ENCODE measurements around the gene VENTX. TPM values are rescaled to one million over a fixed set of nuclear protein-coding genes. Genes with fewer than 3 reads are reported as not detected.
"Not testable (repeated sequence)": the region's sequence is repeated elsewhere in the genome, so short reads cannot be mapped to it uniquely, and the experiment has no call there.

VENTX gene
- total and polyA plus RNA-seq, 4 donors, result 0.06 to 0.24 (median 0.14) TPM; not detected in 1

DNA sequence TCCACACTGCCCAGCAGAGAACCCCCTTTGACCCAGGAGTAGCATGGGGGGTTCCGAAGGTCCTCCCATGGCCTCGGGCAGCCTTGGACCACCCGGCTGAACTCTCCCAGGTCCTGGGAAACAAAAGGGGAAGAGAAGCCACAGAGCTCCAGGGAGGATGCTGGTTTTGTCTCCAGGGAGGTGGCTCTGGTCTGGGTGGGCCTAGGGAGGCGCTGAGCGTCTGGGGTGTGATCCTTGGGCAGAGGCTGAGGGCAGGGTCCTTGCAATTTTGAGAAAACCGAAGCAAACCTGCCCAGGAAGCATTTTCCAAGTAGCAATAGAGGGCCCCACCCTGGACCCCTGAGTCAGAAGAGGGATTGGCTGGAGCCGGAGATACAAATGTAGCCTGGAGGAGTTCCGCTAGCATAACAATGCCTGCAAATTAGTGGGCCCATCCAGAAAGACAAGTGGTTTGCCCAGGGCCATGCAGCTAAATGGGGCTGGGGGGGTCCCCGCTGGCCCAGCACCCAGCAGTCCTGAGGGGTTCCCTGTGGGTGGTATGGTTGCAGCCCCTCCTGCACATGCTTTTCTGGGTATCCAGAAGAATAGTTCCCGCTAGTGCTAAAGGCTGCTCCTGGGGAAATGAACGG, 5.6 kb upstream of the VENTX start:
- H3K27ac ChIP-seq (ENCODE audit: low read depth, low read length), result no peak overlapping the region
- H3K4me1 ChIP-seq (ENCODE audit: control insufficient read depth, insufficient read depth, low read length), result peaks cover 19% of the 10 kb centered on the region
- H3K36me3 ChIP-seq (ENCODE audit: control insufficient read depth, insufficient read depth, low read length), result peaks cover 5% of the 10 kb centered on the region
- WGBS (ENCODE audit: insufficient coverage), result 30% methylated on average over 11 of the region's 11 CpGs
- no peak overlapping the region for H3K4me3 ChIP-seq (ENCODE audit: low read depth, low read length)
- H3K9me3 ChIP-seq (ENCODE audit: control insufficient read depth, insufficient read depth, low read length), result no peaks in the 10 kb centered on the region
- no peak for DNase-seq (ENCODE audit: low read depth in 4 of 6, low spot score in 6 of 6)
- H3K27me3 ChIP-seq (ENCODE audit: control insufficient read depth, insufficient read depth, low read length), result peaks cover 74% of the 10 kb centered on the region

DNA sequence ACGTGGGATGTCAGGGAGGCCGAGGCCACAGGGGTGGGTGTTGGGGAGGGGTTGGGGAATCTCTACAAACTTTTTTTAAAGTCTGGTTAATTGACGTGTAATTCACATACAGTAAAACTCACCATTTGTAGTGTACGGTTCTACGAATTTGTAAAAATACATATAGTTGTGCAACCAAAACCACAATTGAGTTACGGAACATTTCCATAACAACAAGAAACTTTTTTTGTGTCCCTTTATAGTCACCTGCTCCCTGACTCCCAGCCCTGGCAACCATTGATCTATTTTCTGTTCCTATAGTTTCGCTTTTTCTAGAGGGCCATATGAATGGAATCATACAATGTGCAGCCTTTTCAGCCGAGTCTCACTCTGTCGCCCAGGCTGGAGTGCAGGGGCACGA, 2.9 kb upstream of the VENTX start:
- not testable (repeated sequence) for H3K36me3 ChIP-seq (ENCODE audit: control insufficient read depth, insufficient read depth, low read length); DNase-seq (ENCODE audit: low read depth in 4 of 6, low spot score in 6 of 6); H3K9me3 ChIP-seq (ENCODE audit: control insufficient read depth, insufficient read depth, low read length); H3K27ac ChIP-seq (ENCODE audit: low read depth, low read length); H3K4me3 ChIP-seq (ENCODE audit: low read depth, low read length)
- H3K4me1 ChIP-seq (ENCODE audit: control insufficient read depth, insufficient read depth, low read length), result peaks cover 17% of the 10 kb centered on the region
- H3K27me3 ChIP-seq (ENCODE audit: control insufficient read depth, insufficient read depth, low read length), result peaks cover 81% of the 10 kb centered on the region
- no CpG with 5 or more reads among the region's 10 CpGs for WGBS (ENCODE audit: insufficient coverage)

DNA sequence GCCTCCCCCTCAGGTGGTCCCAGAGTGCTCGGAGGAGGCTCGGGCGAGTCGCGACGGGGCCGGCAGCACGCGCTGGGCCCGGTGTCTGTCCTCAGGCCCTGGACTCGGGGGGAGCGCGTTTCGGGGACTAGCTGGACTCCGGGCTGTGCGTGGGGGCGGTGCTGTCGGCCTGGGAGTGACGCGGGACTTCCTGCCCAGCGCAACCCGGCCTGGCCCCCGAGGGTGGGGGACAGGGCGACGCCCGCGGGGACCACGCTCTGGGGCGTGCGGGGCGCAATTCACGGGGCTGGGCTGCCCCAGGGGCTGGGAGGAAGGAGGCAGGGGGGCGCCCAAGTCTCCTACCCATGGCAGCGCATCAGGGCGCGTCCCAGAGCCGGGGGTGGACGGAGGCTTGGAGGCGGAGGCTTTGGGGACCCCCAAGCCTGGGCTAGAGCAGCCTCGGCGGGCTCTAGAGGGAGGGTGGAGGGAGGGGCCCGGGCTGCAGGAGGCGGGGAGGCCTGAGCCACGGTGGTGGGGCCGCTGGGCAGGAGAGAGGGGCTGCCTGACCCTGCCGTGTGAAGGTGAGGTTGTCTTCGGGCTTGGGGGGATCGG, 2.3 kb upstream of the VENTX start:
- no peaks in the 10 kb centered on the region for H3K36me3 ChIP-seq (ENCODE audit: control insufficient read depth, insufficient read depth, low read length)
- 3% methylated on average over 48 of the region's 48 CpGs for WGBS (ENCODE audit: insufficient coverage)
- no peaks in the 10 kb centered on the region for H3K9me3 ChIP-seq (ENCODE audit: control insufficient read depth, insufficient read depth, low read length)
- H3K4me1 ChIP-seq (ENCODE audit: control insufficient read depth, insufficient read depth, low read length), result peaks cover 15% of the 10 kb centered on the region
- no peak overlapping the region for H3K4me3 ChIP-seq (ENCODE audit: low read depth, low read length)
- no peak for DNase-seq (ENCODE audit: low read depth in 4 of 6, low spot score in 6 of 6)
- no peak overlapping the region for H3K27ac ChIP-seq (ENCODE audit: low read depth, low read length)
- peaks cover 84% of the 10 kb centered on the region for H3K27me3 ChIP-seq (ENCODE audit: control insufficient read depth, insufficient read depth, low read length)

DNA sequence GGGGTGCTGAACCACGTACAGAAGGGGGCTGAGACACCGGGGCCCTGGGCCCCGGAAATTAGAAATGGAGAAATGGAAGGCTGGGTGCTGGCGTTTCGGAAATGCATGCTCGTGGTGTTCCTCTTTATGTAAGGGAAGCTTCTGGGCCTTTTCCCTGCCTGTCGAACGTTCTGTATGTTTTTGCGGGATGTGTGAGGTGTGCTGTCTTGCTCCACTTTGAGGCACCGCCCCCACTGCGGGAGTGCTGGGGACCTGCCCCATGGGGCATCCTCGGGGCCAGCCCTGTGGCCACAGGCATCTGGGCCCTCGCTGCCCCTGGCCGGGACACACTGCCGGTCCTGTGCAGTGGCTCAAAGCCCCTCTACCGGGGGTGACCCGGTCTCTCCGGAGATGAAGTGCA, 1.7 kb upstream of the VENTX start:
- Histone ChIP-seq H3K27ac (ENCODE audit: low read depth, low read length) (no peak overlapping the region), H3K4me3 (ENCODE audit: low read depth, low read length) (no peak overlapping the region), H3K4me1 (ENCODE audit: control insufficient read depth, insufficient read depth, low read length) (peaks cover 15% of the 10 kb centered on the region), H3K27me3 (ENCODE audit: control insufficient read depth, insufficient read depth, low read length) (peaks cover 84% of the 10 kb centered on the region), H3K36me3 (ENCODE audit: control insufficient read depth, insufficient read depth, low read length) (no peaks in the 10 kb centered on the region), H3K9me3 (ENCODE audit: control insufficient read depth, insufficient read depth, low read length) (no peaks in the 10 kb centered on the region)
- WGBS (ENCODE audit: insufficient coverage), result 2% methylated on average over 18 of the region's 18 CpGs
- no peak for DNase-seq (ENCODE audit: low read depth in 4 of 6, low spot score in 6 of 6)

DNA sequence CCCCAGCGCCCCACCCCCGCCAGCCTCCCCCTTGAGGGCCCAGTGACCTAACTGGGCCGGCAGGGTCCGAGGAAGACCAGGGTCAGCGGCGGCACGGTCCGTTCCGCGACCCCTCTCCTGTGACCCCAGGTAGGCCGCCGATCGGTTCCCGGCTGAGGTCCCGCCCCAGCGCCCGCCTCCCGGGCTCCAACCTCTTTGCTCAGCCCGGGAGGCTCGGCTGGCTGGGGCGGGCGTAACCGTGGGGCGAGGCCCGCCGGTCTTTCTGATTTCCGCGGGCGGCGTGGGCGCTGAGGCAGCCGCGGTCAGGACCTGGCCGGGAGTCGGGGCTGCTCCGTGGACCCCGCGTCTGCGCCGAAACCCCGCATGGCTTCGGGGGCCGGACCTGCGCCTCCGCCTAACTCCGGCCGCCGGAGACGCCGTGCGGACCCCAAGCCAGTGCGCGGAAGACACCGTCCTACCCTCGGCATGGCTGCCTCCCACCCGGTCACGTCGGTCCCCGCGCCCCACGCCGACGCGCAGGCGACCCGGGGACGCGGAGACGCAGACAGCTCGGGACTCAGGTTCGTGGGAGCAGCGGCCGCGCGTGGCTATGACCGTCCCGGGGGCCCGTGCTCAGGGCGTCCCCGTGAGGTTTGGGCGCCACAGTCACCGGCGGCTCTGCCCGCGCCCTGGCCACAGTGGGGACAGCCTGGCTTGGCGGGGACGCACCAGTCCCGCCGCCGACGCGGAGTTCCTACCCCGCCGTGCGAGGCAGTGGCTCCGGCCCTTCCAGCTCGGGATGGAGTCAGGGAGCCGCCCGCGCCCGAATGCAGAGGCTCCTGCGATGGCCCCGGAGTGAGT, 1.0 kb upstream of the VENTX start:
- H3K27me3 ChIP-seq (ENCODE audit: control insufficient read depth, insufficient read depth, low read length), result peaks cover 83% of the 10 kb centered on the region
- H3K27ac ChIP-seq (ENCODE audit: low read depth, low read length), result no peak overlapping the region
- no peak overlapping the region for H3K4me3 ChIP-seq (ENCODE audit: low read depth, low read length)
- no peaks in the 10 kb centered on the region for H3K36me3 ChIP-seq (ENCODE audit: control insufficient read depth, insufficient read depth, low read length)
- peaks cover 11% of the 10 kb centered on the region for H3K4me1 ChIP-seq (ENCODE audit: control insufficient read depth, insufficient read depth, low read length)
- under 1% methylated on average over 102 of the region's 103 CpGs for WGBS (ENCODE audit: insufficient coverage)
- no peak for DNase-seq (ENCODE audit: low read depth in 4 of 6, low spot score in 6 of 6)
- H3K9me3 ChIP-seq (ENCODE audit: control insufficient read depth, insufficient read depth, low read length), result no peaks in the 10 kb centered on the region

DNA sequence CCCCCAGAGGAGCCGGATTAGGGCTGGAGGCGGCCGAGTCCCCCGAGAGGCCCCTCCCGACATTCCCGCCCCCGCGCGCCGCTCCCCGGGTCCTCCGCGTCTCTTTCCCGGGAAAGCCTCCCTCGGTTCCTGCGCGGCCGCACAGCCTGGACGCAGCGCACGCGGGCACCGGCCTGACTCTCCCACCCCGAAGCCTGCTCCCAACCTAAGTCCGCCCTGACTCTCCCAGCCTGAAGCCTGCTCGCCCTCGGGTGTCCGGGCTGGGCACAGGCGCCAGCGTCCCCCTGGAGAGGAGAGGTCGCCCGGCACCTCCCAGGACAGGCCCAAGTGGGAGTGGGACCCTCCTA, 441 bp upstream of the VENTX start:
- no peak overlapping the region for H3K4me3 ChIP-seq (ENCODE audit: low read depth, low read length)
- no peaks in the 10 kb centered on the region for H3K36me3 ChIP-seq (ENCODE audit: control insufficient read depth, insufficient read depth, low read length)
- peaks cover 82% of the 10 kb centered on the region for H3K27me3 ChIP-seq (ENCODE audit: control insufficient read depth, insufficient read depth, low read length)
- no peak for DNase-seq (ENCODE audit: low read depth in 4 of 6, low spot score in 6 of 6)
- H3K9me3 ChIP-seq (ENCODE audit: control insufficient read depth, insufficient read depth, low read length), result no peaks in the 10 kb centered on the region
- no peak overlapping the region for H3K27ac ChIP-seq (ENCODE audit: low read depth, low read length)
- WGBS (ENCODE audit: insufficient coverage), result 1% methylated on average over 32 of the region's 32 CpGs
- H3K4me1 ChIP-seq (ENCODE audit: control insufficient read depth, insufficient read depth, low read length), result peaks cover 11% of the 10 kb centered on the region

DNA sequence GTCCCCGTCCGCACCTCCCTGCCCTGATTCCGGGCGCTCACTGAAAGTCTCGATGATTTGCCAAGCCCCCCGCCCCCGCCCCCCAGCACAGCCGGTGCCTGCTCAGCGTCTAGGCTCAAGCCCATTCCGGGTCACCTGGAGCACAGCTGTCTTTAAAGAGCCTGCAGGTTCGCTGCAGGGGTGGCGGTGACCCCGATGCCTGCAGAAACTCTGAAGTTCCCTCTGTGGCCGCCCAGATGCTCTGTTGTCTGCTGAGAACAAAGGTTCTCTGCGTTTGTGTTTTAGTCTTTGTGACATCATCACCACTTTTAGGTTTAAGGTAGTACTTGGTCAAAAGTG, 780 bp downstream of the VENTX start:
- 5% methylated on average over 13 of the region's 15 CpGs for WGBS (ENCODE audit: insufficient coverage)
- Histone ChIP-seq H3K4me1 (ENCODE audit: control insufficient read depth, insufficient read depth, low read length) (peaks cover 11% of the 10 kb centered on the region), H3K9me3 (ENCODE audit: control insufficient read depth, insufficient read depth, low read length) (no peaks in the 10 kb centered on the region), H3K27ac (ENCODE audit: low read depth, low read length) (no peak overlapping the region), H3K4me3 (ENCODE audit: low read depth, low read length) (no peak overlapping the region), H3K27me3 (ENCODE audit: control insufficient read depth, insufficient read depth, low read length) (peaks cover 73% of the 10 kb centered on the region), H3K36me3 (ENCODE audit: control insufficient read depth, insufficient read depth, low read length) (no peaks in the 10 kb centered on the region)
- DNase-seq (ENCODE audit: low read depth in 4 of 6, low spot score in 6 of 6), result no peak

DNA sequence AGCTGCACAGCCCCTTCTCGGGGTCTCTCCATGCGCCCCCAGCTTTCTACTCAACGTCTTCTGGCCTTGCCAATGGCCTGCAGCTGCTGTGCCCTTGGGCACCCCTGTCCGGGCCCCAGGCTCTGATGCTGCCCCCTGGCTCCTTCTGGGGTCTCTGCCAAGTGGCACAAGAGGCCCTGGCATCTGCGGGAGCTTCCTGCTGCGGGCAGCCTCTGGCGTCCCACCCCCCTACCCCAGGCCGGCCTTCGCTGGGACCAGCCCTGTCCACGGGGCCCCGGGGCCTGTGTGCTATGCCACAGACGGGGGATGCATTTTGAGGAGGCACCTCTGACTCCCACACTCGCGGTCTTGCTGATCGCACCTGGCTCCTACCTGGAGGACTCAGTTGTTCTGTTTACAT, 2.3 kb downstream of the VENTX start:
- Histone ChIP-seq H3K9me3 (ENCODE audit: control insufficient read depth, insufficient read depth, low read length) (no peaks in the 10 kb centered on the region), H3K27me3 (ENCODE audit: control insufficient read depth, insufficient read depth, low read length) (peaks cover 65% of the 10 kb centered on the region), H3K4me1 (ENCODE audit: control insufficient read depth, insufficient read depth, low read length) (peaks cover 11% of the 10 kb centered on the region), H3K27ac (ENCODE audit: low read depth, low read length) (no peak overlapping the region), H3K36me3 (ENCODE audit: control insufficient read depth, insufficient read depth, low read length) (no peaks in the 10 kb centered on the region), H3K4me3 (ENCODE audit: low read depth, low read length) (no peak overlapping the region)
- WGBS (ENCODE audit: insufficient coverage), result 71% methylated on average over 13 of the region's 15 CpGs
- DNase-seq (ENCODE audit: low read depth in 4 of 6, low spot score in 6 of 6), result no peak

DNA sequence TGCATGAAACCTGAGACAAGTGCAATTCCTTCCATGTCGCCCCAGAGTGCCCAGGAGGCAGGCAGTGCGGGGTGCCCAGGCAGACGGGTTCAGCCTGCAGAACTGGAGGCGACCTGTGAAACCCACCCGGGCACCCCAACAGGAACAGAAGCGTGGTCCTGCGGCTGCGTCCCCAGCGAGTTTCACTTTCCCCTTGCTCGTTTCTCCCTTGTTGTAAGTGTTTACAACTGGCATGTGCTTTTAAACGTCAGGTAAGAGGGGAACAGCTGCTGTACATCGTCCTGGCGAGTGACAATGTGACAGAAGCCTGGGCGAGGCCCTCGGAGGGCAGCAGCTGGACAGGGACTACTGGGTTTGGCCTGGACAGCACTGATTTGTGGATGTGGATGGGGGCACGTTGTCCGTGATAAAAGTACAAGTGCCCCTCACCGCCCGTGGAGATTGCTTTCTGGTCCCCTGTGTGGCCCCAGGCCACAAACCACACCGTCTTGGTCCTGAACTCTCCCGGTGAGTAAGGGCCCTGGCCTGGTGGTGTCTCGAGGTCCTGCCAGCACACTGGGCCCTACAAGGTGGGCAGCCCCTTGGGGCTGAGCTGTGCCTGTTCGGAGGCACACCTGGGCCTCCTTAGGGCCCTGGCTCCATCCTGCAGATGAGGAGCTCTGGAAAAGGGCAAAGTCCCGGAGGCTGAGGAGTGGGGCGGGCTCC, 4.0 kb downstream of the VENTX start:
- DNase-seq (ENCODE audit: low read depth in 4 of 6, low spot score in 6 of 6), result no peak
- 81% methylated on average over 25 of the region's 25 CpGs for WGBS (ENCODE audit: insufficient coverage)
- H3K27me3 ChIP-seq (ENCODE audit: control insufficient read depth, insufficient read depth, low read length), result peaks cover 54% of the 10 kb centered on the region

More for the DNA sequence above, 4.0 kb downstream of the VENTX start:
- H3K9me3 ChIP-seq (ENCODE audit: control insufficient read depth, insufficient read depth, low read length), result no peaks in the 10 kb centered on the region
- H3K4me3 ChIP-seq (ENCODE audit: low read depth, low read length), result no peak overlapping the region
- no peak overlapping the region for H3K27ac ChIP-seq (ENCODE audit: low read depth, low read length)
- peaks cover 5% of the 10 kb centered on the region for H3K4me1 ChIP-seq (ENCODE audit: control insufficient read depth, insufficient read depth, low read length)
- H3K36me3 ChIP-seq (ENCODE audit: control insufficient read depth, insufficient read depth, low read length), result no peaks in the 10 kb centered on the region

Data from spinal cord (tissue), 10 donors.